HG02763 (cell line): ENCODE measurements around the gene TRMT2A.

Experiments used
- ATAC-seq: cut with Tn5 transposase; IDR thresholded peaks from one replicate; pipeline ENCODE4 v1.9.1; 2021; ENCODE audit warnings: mild to moderate bottlenecking, moderate library complexity; ENCODE audit not compliant: unreplicated experiment

TRMT2A gene

DNA sequence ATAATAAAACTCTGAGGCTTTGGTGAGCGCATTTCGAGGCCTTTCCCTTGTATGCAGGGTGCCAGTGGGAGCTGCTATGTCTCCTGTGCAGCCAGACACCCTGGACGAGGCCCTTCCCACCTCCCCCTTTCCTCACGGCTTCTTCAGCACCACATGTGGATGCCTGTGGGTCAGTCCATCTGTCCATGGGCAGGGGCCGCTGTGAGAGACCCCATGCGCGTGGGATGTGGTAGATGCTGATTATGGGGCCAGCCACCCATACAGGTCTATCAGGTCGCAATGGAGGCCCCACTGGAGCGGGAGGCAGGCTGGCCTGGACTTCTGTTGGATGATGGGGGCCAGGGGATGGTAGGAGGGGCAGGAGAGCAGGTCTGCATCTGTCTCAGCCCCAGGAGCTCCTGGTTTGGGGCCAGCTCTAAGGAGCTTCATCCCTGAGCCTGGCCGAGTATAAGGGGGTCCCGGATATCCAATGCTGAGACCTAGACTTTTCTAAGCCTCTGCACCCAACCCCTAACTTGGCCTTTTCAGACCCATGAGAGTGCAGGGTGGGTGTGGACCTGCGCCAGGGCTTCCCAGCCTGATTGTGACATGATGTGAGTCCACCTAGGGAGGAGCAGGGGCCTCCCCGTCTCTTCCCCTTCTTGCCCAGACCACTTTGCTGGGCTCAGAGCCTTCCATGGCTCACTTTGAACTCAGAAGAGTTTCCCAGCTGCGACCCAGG, 51.0 kb downstream of the TRMT2A start:
- no peak for ATAC-seq

DNA sequence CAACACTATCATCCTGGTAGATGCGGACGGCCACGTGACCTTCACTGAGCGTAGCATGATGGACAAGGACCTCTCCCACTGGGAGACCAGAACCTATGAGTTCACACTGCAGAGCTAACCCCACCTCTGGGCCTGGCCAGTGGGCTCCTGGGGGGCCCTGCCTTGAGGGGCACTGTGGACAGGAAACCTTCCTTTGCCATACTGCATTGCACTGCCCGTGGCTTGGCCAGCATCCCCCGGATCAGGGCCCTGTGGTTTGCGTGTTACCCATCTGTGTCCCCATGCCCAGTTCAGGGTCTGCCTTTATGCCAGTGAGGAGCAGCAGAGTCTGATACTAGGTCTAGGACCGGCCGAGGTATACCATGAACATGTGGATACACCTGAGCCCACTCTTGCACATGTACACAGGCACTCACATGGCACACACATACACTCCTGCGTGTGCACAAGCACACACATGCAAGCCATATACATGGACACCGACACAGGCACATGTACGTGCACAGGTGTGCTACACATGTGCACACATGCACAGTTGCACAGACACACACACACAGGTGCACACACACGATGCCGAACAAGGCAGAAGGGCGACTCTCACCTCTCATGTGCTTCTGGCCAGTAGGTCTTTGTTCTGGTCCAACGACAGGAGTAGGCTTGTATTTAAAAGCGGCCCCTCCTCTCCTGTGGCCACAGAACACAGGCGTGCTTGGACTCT, 52.3 kb downstream of the TRMT2A start:
- ATAC-seq: no peak

DNA sequence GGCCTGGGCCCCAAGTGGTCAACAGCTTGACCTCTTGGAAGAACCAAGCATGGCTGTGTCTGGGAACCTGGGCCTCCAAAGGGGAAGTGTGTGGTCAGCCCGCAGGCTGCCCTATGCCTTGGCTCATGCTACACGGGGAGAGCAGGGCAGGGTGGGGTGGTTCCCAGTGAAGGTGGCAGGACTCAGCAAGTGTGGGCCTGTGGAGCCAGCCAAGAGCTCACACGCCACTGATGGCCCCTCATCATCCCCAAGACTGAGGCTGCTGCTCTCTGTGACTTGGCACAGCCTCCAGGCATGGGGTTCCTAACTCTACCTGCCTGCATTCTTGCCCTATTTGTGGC, 52.9 kb downstream of the TRMT2A start:
- no peak for ATAC-seq

DNA sequence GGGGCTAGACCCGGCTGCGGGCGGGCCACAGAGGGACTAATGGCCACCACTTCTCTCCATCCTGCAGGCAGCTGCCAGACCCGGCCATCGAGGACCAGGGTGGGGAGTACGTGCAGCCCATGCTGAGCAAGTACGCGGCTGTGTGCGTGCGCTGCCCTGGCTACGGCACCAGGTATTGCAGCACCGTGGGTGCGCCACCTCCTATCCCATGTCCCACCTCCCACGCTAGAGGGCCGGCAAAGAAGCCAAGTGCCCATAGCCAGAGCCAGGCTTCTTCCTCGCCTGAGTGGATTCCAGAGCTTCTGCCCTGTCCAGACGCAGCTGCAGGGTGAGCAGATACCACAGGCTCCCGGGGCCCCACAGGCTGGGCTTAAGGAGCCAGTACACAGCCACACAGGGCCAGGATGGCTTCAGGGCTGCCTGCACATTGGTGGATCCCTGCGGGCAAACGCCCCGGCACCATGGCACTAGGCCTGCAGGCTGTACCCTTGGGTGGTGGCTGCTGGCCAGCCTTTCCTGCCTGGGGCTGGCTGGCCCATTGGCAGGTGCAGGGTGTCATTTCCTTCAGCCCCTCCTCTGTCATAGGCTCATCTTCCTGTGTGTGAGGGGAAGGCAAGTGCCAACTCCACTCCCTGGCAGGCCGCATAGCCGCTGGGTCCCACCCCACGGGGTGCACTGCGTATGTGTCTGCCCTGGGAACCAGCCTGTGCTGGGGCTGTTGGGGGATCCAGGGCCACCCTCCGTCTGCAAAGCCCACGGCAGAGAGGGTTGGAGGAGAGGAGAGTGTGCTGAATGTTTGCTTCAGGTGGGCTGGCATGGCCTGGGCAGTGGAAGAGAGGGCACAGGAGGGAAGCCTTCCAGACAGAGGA, 53.5 kb downstream of the TRMT2A start:
- ATAC-seq: no peak

DNA sequence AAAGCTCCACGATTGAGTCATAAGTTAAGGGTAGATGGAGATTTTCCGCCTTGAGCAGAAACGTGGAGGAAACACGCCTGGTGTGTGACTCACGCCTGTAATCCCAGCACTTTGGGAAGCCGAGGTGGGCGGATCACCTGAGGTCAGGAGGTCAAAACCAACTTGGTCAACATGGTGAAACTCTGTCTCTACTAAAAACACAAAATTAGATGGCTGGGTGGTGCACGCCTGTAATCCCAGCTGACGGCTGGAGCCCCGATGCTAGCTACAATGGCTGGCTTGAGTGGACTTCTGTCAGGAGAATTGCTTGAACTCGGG, 54.3 kb downstream of the TRMT2A start:
- no peak for ATAC-seq

DNA sequence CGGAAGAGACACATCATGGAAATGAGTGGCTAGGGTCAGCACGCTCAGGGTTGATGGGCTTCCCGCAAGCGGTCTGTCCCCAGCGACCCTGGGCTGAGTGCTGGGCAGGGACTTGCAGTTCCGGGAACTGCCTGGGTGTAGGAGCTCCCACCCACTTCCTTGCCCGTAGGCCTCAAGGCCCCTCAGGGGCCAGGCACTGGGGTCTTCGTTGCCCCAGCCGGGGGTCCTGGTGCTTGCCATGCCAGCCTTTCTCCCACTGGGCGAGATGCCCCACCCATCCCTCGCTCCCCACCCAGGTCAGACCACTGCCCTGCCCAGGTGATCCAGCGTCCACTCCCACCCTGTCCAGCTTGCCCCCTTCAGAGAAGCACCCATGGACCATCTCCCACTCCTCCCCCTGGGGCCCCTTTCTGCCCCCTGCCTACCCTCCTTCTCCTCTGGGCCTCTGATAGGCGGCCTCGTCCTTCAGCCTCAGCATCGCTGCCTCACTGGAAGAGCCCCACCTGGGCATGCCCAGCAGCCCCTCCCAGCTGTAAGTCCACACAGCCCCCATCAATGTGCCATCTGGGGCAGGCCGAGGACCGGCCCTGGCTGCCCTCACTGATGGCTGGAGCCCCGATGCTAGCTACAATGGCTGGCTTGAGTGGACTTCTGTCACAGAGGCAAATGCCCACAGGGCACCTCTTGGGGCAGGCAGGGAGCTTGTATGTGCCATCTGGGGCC, 54.8 kb downstream of the TRMT2A start:
- no peak for ATAC-seq
